ENCODE measurements around the gene WDR45B.
"Not testable (repeated sequence)": the region's sequence is repeated elsewhere in the genome, so short reads cannot be mapped to it uniquely, and the experiment has no call there.

Gene WDR45B

GRCh38 chr17:82599674-82600661 is 48.3 kb downstream of the WDR45B start:
- no peak for DNase-seq (ENCODE audit: low read depth)

GRCh38 chr17:82598256-82599119 is 49.8 kb downstream of the WDR45B start:
- DNase-seq (ENCODE audit: low read depth) = no peak

GRCh38 chr17:82596837-82597672 is 51.2 kb downstream of the WDR45B start:
- DNase-seq (ENCODE audit: low read depth) = no peak

GRCh38 chr17:82596296-82596695 is 51.9 kb downstream of the WDR45B start:
- no peak for DNase-seq (ENCODE audit: low read depth)

- DNase-seq (ENCODE audit: low read depth) = no peak
Observed at GRCh38 chr17:82595893-82596292, 52.4 kb downstream of the WDR45B start.

GRCh38 chr17:82594571-82594970 is 53.7 kb downstream of the WDR45B start:
- DNase-seq (ENCODE audit: low read depth) = no peak

GRCh38 chr17:82593590-82594087 is 54.6 kb downstream of the WDR45B start:
- DNase-seq (ENCODE audit: low read depth) = no peak

GRCh38 chr17:82592767-82593589 is 55.3 kb downstream of the WDR45B start:
- DNase-seq (ENCODE audit: low read depth) = peak; percentile 44

- DNase-seq (ENCODE audit: low read depth) = no peak
Observed at GRCh38 chr17:82592289-82592766, 55.9 kb downstream of the WDR45B start.

- no peak for DNase-seq (ENCODE audit: low read depth)
Observed at GRCh38 chr17:82590881-82591539, 57.2 kb downstream of the WDR45B start.

- DNase-seq (ENCODE audit: low read depth) = no peak
Observed at GRCh38 chr17:82590216-82590615, 58.0 kb downstream of the WDR45B start.

GRCh38 chr17:82589851-82590180 is 58.4 kb downstream of the WDR45B start:
- DNase-seq (ENCODE audit: low read depth) = no peak

- DNase-seq (ENCODE audit: low read depth) = no peak
Observed at GRCh38 chr17:82588266-82589175, 59.7 kb downstream of the WDR45B start.

- no peak for DNase-seq (ENCODE audit: low read depth)
Observed at GRCh38 chr17:82587234-82588086, 60.8 kb downstream of the WDR45B start.

- no peak for DNase-seq (ENCODE audit: low read depth)
Observed at GRCh38 chr17:82586576-82587233, 61.5 kb downstream of the WDR45B start.

GRCh38 chr17:82585935-82586575 is 62.2 kb downstream of the WDR45B start:
- not testable (repeated sequence) for DNase-seq (ENCODE audit: low read depth)

GRCh38 chr17:82583720-82584234 is 64.5 kb downstream of the WDR45B start:
- DNase-seq (ENCODE audit: low read depth) = no peak
